ACC112 (cell line): Measurements from ENCODE around the gene ARL4D.
A peak's percentile ranks its signal among the peaks of the same experiment; 100 is the strongest.

ENCODE experiments used
- H2AFZ ChIP-seq: fragments of 200-600 bp; sonication (generic); one replicate; pipeline ENCODE4 v1.6.0; 2017; ENCODE audit warnings: antibody characterized with exemption, low read length; ENCODE audit not compliant: unreplicated experiment
- H3K27ac ChIP-seq: fragments of 200-600 bp; sonication (generic); 2 replicates; pipeline ENCODE4 v1.5.1; 2014; ENCODE audit warnings: low read depth, mild to moderate bottlenecking, antibody characterized with exemption, low read length, moderate library complexity
- H3K27me3 ChIP-seq: fragments of 200-600 bp; sonication (generic); 2 replicates; pipeline ENCODE4 v1.6.1; 2014; ENCODE audit warnings: mild to moderate bottlenecking, antibody characterized with exemption, low read length, moderate library complexity, mixed read lengths; ENCODE audit not compliant: insufficient read depth
- H3K36me3 ChIP-seq: fragments of 200-600 bp; sonication (generic); 2 replicates; pipeline ENCODE4 v1.6.1; 2016; ENCODE audit warnings: mild to moderate bottlenecking, antibody characterized with exemption, low read length, moderate library complexity, mixed read lengths; ENCODE audit not compliant: insufficient read depth
- H3K4me1 ChIP-seq: fragments of 200-600 bp; sonication (generic); one replicate; pipeline ENCODE4 v1.6.1; 2016; ENCODE audit warnings: low read length, mixed read lengths; ENCODE audit not compliant: insufficient read depth, unreplicated experiment, control insufficient read depth
- H3K4me3 ChIP-seq: fragments of 200-600 bp; sonication (generic); 2 replicates; pipeline ENCODE4 v1.5.1; 2014; ENCODE audit warnings: mild to moderate bottlenecking, low read depth, low read length
- H3K79me2 ChIP-seq: fragments of 200-600 bp; sonication (generic); one replicate; pipeline ENCODE4 v1.6.0; 2016; ENCODE audit warnings: low read length; ENCODE audit not compliant: control insufficient read depth, unreplicated experiment, insufficient read depth

ARL4D gene

GRCh38 chr17:43428524-43428923 is 29.7 kb downstream of the ARL4D start:
- H3K79me2 ChIP-seq, result no peaks in the 10 kb centered on the region

GRCh38 chr17:43430936-43431713 is 32.3 kb downstream of the ARL4D start:
- no peak overlapping the region for H3K4me3 ChIP-seq
- no peaks in the 10 kb centered on the region for H3K36me3 ChIP-seq
- H3K27ac ChIP-seq, result peak overlapping the region; percentile 58; the same call in 1 of the 2 replicates
- H3K4me1 ChIP-seq, result peaks cover 30% of the 10 kb centered on the region
- H3K79me2 ChIP-seq, result no peaks in the 10 kb centered on the region
- no peaks in the 10 kb centered on the region for H3K27me3 ChIP-seq
- H2AFZ ChIP-seq, result peak overlapping the region; percentile 98

More at GRCh38 chr17:43428524-43428923, 29.7 kb downstream of the ARL4D start:
- Histone ChIP-seq H2AFZ (no peak overlapping the region), H3K36me3 (no peaks in the 10 kb centered on the region), H3K4me1 (peaks cover 24% of the 10 kb centered on the region), H3K4me3 (no peak overlapping the region), H3K27ac (no peak overlapping the region), H3K27me3 (no peaks in the 10 kb centered on the region)

- peak overlapping the region; percentile 98 for H2AFZ ChIP-seq
- H3K36me3 ChIP-seq, result no peaks in the 10 kb centered on the region
- H3K4me3 ChIP-seq, result peak overlapping the region; percentile 3; the same call in 1 of the 2 replicates
- H3K79me2 ChIP-seq, result no peaks in the 10 kb centered on the region
- no peaks in the 10 kb centered on the region for H3K27me3 ChIP-seq
- peak overlapping the region; percentile 58 for H3K27ac ChIP-seq
- H3K4me1 ChIP-seq, result peaks cover 30% of the 10 kb centered on the region
These were observed 33.1 kb downstream of the ARL4D start for GRCh38 chr17:43431714-43432523.

GRCh38 chr17:43434902-43435319 is 36.1 kb downstream of the ARL4D start:
- H3K36me3 ChIP-seq, result no peaks in the 10 kb centered on the region
- no peak overlapping the region for H3K4me3 ChIP-seq
- H2AFZ ChIP-seq, result no peak overlapping the region
- H3K79me2 ChIP-seq, result no peaks in the 10 kb centered on the region
- peaks cover 22% of the 10 kb centered on the region for H3K4me1 ChIP-seq
- H3K27me3 ChIP-seq, result no peaks in the 10 kb centered on the region
- no peak overlapping the region for H3K27ac ChIP-seq

GRCh38 chr17:43437756-43438155 is 39.0 kb downstream of the ARL4D start:
- H2AFZ ChIP-seq, result no peak overlapping the region
- no peaks in the 10 kb centered on the region for H3K27me3 ChIP-seq
- no peak overlapping the region for H3K4me3 ChIP-seq
- no peaks in the 10 kb centered on the region for H3K36me3 ChIP-seq
- H3K27ac ChIP-seq, result no peak overlapping the region
- H3K79me2 ChIP-seq, result no peaks in the 10 kb centered on the region
- H3K4me1 ChIP-seq, result peaks cover 5% of the 10 kb centered on the region

- Histone ChIP-seq H3K27ac (no peak overlapping the region), H3K4me3 (no peak overlapping the region), H3K79me2 (no peaks in the 10 kb centered on the region), H3K36me3 (no peaks in the 10 kb centered on the region), H2AFZ (no peak overlapping the region), H3K4me1 (peaks cover 5% of the 10 kb centered on the region), H3K27me3 (no peaks in the 10 kb centered on the region)
These were observed 39.8 kb downstream of the ARL4D start for GRCh38 chr17:43438626-43439025.

GRCh38 chr17:43439041-43439440 is 40.2 kb downstream of the ARL4D start:
- H3K4me1 ChIP-seq, result peaks cover 5% of the 10 kb centered on the region
- no peaks in the 10 kb centered on the region for H3K36me3 ChIP-seq
- H3K4me3 ChIP-seq, result no peak overlapping the region
- H2AFZ ChIP-seq, result no peak overlapping the region
- H3K27me3 ChIP-seq, result no peaks in the 10 kb centered on the region
- no peak overlapping the region for H3K27ac ChIP-seq
- no peaks in the 10 kb centered on the region for H3K79me2 ChIP-seq

- Histone ChIP-seq H2AFZ (no peak overlapping the region), H3K27ac (no peak overlapping the region), H3K4me1 (no peaks in the 10 kb centered on the region), H3K4me3 (no peak overlapping the region), H3K79me2 (no peaks in the 10 kb centered on the region), H3K27me3 (no peaks in the 10 kb centered on the region), H3K36me3 (no peaks in the 10 kb centered on the region)
These were observed 43.9 kb downstream of the ARL4D start for GRCh38 chr17:43442711-43443110.

- Histone ChIP-seq H3K36me3 (no peaks in the 10 kb centered on the region), H3K4me1 (no peaks in the 10 kb centered on the region), H3K4me3 (no peak overlapping the region), H3K27me3 (no peaks in the 10 kb centered on the region), H3K27ac (no peak overlapping the region), H2AFZ (no peak overlapping the region), H3K79me2 (no peaks in the 10 kb centered on the region)
These were observed 44.6 kb downstream of the ARL4D start for GRCh38 chr17:43443381-43443780.

- Histone ChIP-seq H3K79me2 (no peaks in the 10 kb centered on the region), H3K36me3 (no peaks in the 10 kb centered on the region), H3K27me3 (no peaks in the 10 kb centered on the region), H3K4me3 (no peak overlapping the region), H2AFZ (no peak overlapping the region), H3K4me1 (no peaks in the 10 kb centered on the region), H3K27ac (no peak overlapping the region)
These were observed 45.6 kb downstream of the ARL4D start for GRCh38 chr17:43444223-43445008.
